ENCODE measurements around the gene GPATCH1.

- TF ChIP-seq, protein P1, sequence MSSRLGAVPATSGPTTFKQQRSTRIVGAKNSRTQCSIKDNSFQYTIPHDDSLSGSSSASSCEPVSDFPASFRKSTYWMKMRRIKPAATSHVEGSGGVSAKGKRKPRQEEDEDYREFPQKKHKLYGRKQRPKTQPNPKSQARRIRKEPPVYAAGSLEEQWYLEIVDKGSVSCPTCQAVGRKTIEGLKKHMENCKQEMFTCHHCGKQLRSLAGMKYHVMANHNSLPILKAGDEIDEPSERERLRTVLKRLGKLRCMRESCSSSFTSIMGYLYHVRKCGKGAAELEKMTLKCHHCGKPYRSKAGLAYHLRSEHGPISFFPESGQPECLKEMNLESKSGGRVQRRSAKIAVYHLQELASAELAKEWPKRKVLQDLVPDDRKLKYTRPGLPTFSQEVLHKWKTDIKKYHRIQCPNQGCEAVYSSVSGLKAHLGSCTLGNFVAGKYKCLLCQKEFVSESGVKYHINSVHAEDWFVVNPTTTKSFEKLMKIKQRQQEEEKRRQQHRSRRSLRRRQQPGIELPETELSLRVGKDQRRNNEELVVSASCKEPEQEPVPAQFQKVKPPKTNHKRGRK (tag; IDR thresholded peaks at IDR 0.05), result no peak
- TF ChIP-seq RBM25 (IDR thresholded peaks at IDR 0.05; ENCODE audit: low read depth, low read length, severe bottlenecking) (no peak), USF1 (CRISPR knock-in tag; IDR thresholded peaks at IDR 0.05) (no peak), FOXP4 (CRISPR knock-in tag; IDR thresholded peaks at IDR 0.05; ENCODE audit: borderline replicate concordance) (no peak), ZNF589 (CRISPR knock-in tag; IDR thresholded peaks at IDR 0.05; ENCODE audit: low read depth) (no peak), EZH2 (IDR thresholded peaks at IDR 0.05; ENCODE audit: borderline replicate concordance, low read depth, low read length) (no peak), CTCF (IDR thresholded peaks at IDR 0.05 in 2 of 3, conservative IDR thresholded peaks at IDR 0.05 in 1 of 3; ENCODE audit: insufficient read depth in 2 of 3, low read depth in 1 of 3, low read length in 3 of 3) (no peak), ZNF431 (CRISPR knock-in tag; IDR thresholded peaks at IDR 0.05) (no peak), CHD1 (IDR thresholded peaks at IDR 0.05; ENCODE audit: low read length) (no peak), MEF2A (IDR thresholded peaks at IDR 0.05; ENCODE audit: control insufficient read depth, low read depth, low read length) (no peak), SMC3 (conservative IDR thresholded peaks at IDR 0.05; ENCODE audit: insufficient read depth, low read depth, low read length) (no peak), SIN3A (IDR thresholded peaks at IDR 0.05; ENCODE audit: borderline replicate concordance in 2 of 2, control insufficient read depth in 1 of 2, low read depth in 2 of 2, low read length in 2 of 2) (no peak), NFIC (IDR thresholded peaks at IDR 0.05) (no peak), FIP1L1 (IDR thresholded peaks at IDR 0.05; ENCODE audit: low read depth, low read length, poor library complexity, severe bottlenecking) (no peak)
Observed at GRCh38 chr19:33174186-33174585, 93.2 kb downstream of the GPATCH1 start.

All from K562 (cell line).